ENCODE data around the gene CD33.

The CD33 gene

DNA sequence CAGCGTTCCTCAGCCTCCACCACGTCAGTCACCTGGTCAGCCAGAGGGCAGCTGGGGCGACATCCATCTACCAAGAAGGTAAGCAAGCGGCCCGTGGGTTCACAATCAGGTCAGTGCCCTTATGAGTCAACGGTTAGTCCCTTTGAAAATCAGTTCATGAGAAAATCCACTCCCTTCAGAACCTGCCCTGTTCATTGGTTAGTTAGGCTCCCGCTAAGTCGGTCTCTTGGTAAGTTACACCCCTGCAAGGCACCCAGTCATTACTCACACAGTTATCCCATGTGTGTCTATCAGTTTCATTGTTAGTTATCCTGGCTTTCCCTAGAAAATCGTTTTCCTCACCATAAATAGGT, 26.6 kb downstream of the CD33 start:
- H3K27ac ChIP-seq = no peak overlapping the region
- no peak for TF ChIP-seq ZFX (IDR thresholded peaks at IDR 0.05)
- TF ChIP-seq, protein P1, sequence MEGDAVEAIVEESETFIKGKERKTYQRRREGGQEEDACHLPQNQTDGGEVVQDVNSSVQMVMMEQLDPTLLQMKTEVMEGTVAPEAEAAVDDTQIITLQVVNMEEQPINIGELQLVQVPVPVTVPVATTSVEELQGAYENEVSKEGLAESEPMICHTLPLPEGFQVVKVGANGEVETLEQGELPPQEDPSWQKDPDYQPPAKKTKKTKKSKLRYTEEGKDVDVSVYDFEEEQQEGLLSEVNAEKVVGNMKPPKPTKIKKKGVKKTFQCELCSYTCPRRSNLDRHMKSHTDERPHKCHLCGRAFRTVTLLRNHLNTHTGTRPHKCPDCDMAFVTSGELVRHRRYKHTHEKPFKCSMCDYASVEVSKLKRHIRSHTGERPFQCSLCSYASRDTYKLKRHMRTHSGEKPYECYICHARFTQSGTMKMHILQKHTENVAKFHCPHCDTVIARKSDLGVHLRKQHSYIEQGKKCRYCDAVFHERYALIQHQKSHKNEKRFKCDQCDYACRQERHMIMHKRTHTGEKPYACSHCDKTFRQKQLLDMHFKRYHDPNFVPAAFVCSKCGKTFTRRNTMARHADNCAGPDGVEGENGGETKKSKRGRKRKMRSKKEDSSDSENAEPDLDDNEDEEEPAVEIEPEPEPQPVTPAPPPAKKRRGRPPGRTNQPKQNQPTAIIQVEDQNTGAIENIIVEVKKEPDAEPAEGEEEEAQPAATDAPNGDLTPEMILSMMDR (conservative IDR thresholded peaks at IDR 0.05) = no peak

- TF ChIP-seq, protein P1 (conservative IDR thresholded peaks at IDR 0.05) = no peak
- TF ChIP-seq ZFX (IDR thresholded peaks at IDR 0.05) = no peak
- H3K27ac ChIP-seq = no peak overlapping the region
Measured at GRCh38 chr19:51252306-51253079, 27.6 kb downstream of the CD33 start.

- no peak overlapping the region for H3K27ac ChIP-seq
- TF ChIP-seq, protein P1 (conservative IDR thresholded peaks at IDR 0.05) = no peak
- TF ChIP-seq ZFX (IDR thresholded peaks at IDR 0.05) = no peak
Measured at GRCh38 chr19:51253088-51253806, 28.4 kb downstream of the CD33 start.

GRCh38 chr19:51256155-51256625, 31.3 kb downstream of the CD33 start:
- TF ChIP-seq ZFX (IDR thresholded peaks at IDR 0.05) = no peak
- TF ChIP-seq, protein P1 (conservative IDR thresholded peaks at IDR 0.05) = no peak
- no peak overlapping the region for H3K27ac ChIP-seq

GRCh38 chr19:51257471-51257870, 32.6 kb downstream of the CD33 start:
- no peak overlapping the region for H3K27ac ChIP-seq
- TF ChIP-seq ZFX (IDR thresholded peaks at IDR 0.05) = no peak
- TF ChIP-seq, protein P1 (conservative IDR thresholded peaks at IDR 0.05) = no peak

GRCh38 chr19:51258165-51259160, 33.6 kb downstream of the CD33 start:
- no peak for TF ChIP-seq ZFX (IDR thresholded peaks at IDR 0.05)
- TF ChIP-seq, protein P1 (conservative IDR thresholded peaks at IDR 0.05) = no peak
- H3K27ac ChIP-seq = no peak overlapping the region

All from C4-2B (cell line).